OCI-LY7 (cell line): ENCODE measurements around the gene FAM32A.

ENCODE experiments used
- CTCF ChIP-seq: fragments of 200-600 bp; sonication (generic); conservative IDR thresholded peaks from 2 replicates; pipeline ENCODE4 v1.5.1; 2014; ENCODE audit warnings: mild to moderate bottlenecking, antibody characterized with exemption, low read length, moderate library complexity, mixed read lengths
- EZH2phosphoT487 ChIP-seq: fragments of 200-600 bp; sonication (generic); IDR thresholded peaks from 2 replicates; pipeline ENCODE4 v1.6.1; 2018; ENCODE audit warnings: low read depth, borderline replicate concordance, mild to moderate bottlenecking, mixed run types, antibody characterized with exemption, low read length, moderate library complexity, mixed read lengths

- TF ChIP-seq CTCF, result no peak
- TF ChIP-seq EZH2phosphoT487, result no peak
Measured at GRCh38 chr19:16197622-16198369, 12.6 kb downstream of the FAM32A start, which contains the start of gene AP1M1.
